Erythroblast (primary cell): ENCODE measurements around the gene PPCDC.

ENCODE experiments used
- GATA1 ChIP-seq: IDR thresholded peaks from 2 replicates; pipeline ENCODE4 v1.6.1; 2011; ENCODE audit warnings: low read depth, mild to moderate bottlenecking, control low read depth, low read length, moderate library complexity
- POLR2A ChIP-seq: IDR thresholded peaks from 2 replicates; pipeline ENCODE4 v1.6.1; 2011; ENCODE audit warnings: mild to moderate bottlenecking, low read length

DNA sequence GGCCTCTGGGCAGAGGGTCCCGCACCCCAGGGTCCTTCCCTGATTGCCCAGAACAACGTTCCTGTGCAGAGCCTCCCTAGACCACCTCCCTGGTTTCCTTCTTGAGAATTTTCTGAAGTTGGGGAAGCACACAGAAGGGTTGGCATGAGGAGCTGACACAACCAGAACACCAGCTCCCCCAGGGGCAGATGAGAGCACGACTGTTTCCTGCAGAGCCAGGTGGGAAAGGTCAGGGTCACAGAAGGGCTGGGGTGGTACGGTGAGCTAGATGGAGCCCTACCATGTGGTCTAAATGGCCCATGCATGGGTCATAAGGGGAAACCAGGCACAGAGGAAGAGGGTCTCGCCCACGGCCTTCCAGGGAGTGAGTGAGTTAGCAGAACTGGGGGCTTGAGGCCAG is 10.4 kb downstream of the PPCDC start:
- TF ChIP-seq POLR2A = no peak
- TF ChIP-seq GATA1 = no peak
